ENCODE measurements around the gene RGMB.

RGMB gene

DNA sequence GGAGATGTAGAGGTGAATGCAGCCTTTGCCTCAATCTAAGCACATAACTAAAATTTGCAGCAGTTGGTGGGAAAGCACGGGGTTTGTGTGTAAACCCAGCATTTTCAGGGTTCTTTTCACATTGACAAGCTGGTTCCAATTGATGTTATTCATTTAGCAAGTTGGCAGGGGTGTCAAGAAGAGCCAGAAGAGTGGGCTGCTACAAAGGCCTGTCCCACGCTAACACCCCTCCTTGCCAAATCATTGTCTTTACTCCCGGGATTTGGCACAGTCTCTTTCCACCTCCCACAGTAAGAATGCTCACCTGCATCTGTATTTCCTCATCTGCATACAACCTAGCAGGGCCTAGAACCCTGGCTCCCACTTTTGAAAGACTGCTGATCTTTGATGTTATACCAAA lies 11.8 kb downstream of the RGMB start:
- DNase-seq (ENCODE audit: low read depth) = no peak
- no peak overlapping the region for H3K4me3 ChIP-seq (ENCODE audit: low read depth, low read length)
- TF ChIP-seq POLR2A (IDR thresholded peaks at IDR 0.05; ENCODE audit: extremely low read depth, insufficient read length) (no peak), MAX (IDR thresholded peaks at IDR 0.05; ENCODE audit: low read depth, low read length) (no peak), MYC (IDR thresholded peaks at IDR 0.05; ENCODE audit: low read depth, low read length) (no peak), CTCF (IDR thresholded peaks at IDR 0.05; ENCODE audit: low read depth, low read length) (no peak)

GRCh38 chr5:98786191-98786853 lies 12.9 kb downstream of the RGMB start:
- no peak overlapping the region for H3K4me3 ChIP-seq (ENCODE audit: low read depth, low read length)
- DNase-seq (ENCODE audit: low read depth) = no peak
- TF ChIP-seq CTCF (IDR thresholded peaks at IDR 0.05; ENCODE audit: low read depth, low read length) (no peak), MYC (IDR thresholded peaks at IDR 0.05; ENCODE audit: low read depth, low read length) (no peak), POLR2A (IDR thresholded peaks at IDR 0.05; ENCODE audit: extremely low read depth, insufficient read length) (no peak), MAX (IDR thresholded peaks at IDR 0.05; ENCODE audit: low read depth, low read length) (no peak)

GRCh38 chr5:98787131-98787719 lies 13.8 kb downstream of the RGMB start:
- TF ChIP-seq POLR2A (IDR thresholded peaks at IDR 0.05; ENCODE audit: extremely low read depth, insufficient read length) (no peak), CTCF (IDR thresholded peaks at IDR 0.05; ENCODE audit: low read depth, low read length) (no peak), MAX (IDR thresholded peaks at IDR 0.05; ENCODE audit: low read depth, low read length) (no peak), MYC (IDR thresholded peaks at IDR 0.05; ENCODE audit: low read depth, low read length) (no peak)
- DNase-seq (ENCODE audit: low read depth) = no peak
- no peak overlapping the region for H3K4me3 ChIP-seq (ENCODE audit: low read depth, low read length)

DNA sequence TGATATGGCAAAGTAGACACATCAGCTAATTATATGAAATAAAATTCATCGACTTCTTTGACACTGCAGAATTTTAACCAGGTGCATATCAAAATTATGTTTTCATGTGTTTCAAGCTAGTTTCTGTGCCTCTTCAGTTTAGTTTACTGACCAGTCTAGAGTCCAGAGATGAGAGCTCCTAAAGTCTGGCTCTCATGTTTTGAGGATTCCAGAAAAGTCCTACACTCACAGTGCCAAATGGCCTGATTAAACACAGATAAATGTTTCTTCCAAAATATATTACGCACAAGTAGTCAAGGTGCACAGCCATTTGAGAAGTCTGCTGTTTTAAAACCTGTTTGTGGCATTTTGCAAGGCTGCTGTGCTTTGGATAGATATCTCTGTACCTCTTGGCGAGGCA lies 15.6 kb downstream of the RGMB start:
- TF ChIP-seq POLR2A (IDR thresholded peaks at IDR 0.05; ENCODE audit: extremely low read depth, insufficient read length) (no peak), MAX (IDR thresholded peaks at IDR 0.05; ENCODE audit: low read depth, low read length) (no peak), CTCF (IDR thresholded peaks at IDR 0.05; ENCODE audit: low read depth, low read length) (no peak), MYC (IDR thresholded peaks at IDR 0.05; ENCODE audit: low read depth, low read length) (no peak)
- no peak overlapping the region for H3K4me3 ChIP-seq (ENCODE audit: low read depth, low read length)
- DNase-seq (ENCODE audit: low read depth) = no peak

- no peak for TF ChIP-seq POLR2A (IDR thresholded peaks at IDR 0.05; ENCODE audit: extremely low read depth, insufficient read length)
- TF ChIP-seq MAX (IDR thresholded peaks at IDR 0.05; ENCODE audit: low read depth, low read length) = no peak
- TF ChIP-seq CTCF (IDR thresholded peaks at IDR 0.05; ENCODE audit: low read depth, low read length) = no peak
- no peak for TF ChIP-seq MYC (IDR thresholded peaks at IDR 0.05; ENCODE audit: low read depth, low read length)
- no peak for DNase-seq (ENCODE audit: low read depth)
- H3K4me3 ChIP-seq (ENCODE audit: low read depth, low read length) = no peak overlapping the region
These were observed 17.6 kb downstream of the RGMB start for GRCh38 chr5:98791001-98791519.

All from NB4 (cell line).